ENCODE measurements around the gene RNF103. TPM values are rescaled to one million over a fixed set of nuclear protein-coding genes. Genes with fewer than 3 reads are reported as not detected.

RNF103 gene
- total RNA-seq, 2 experiments from 2014 or later = 10.3 to 10.8 TPM

DNA sequence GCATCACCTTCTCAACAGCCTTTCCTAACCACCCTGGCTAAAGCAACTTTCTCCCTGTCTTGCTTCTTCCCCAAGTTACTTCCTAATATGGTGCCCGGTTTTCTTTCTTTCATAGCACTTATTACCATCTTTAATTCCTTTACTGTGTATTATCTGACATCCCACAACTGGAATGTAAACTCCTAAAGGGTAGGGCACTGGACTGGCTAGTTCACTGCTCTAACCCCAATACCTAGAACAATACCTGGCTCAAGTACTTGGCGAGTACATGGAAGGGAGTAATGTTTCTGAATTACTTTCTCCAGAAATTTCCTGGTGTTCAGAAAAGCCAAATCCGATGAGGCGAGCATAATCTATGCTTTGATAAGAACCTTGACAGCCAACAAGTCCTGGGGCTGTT, 22.7 kb upstream of the RNF103 start:
- H3K27ac Mint-ChIP-seq = no peak overlapping the region
- no peaks in the 10 kb centered on the region for H3K4me1 Mint-ChIP-seq (ENCODE audit: low read depth)
- ChIA-PET CTCF (no interaction called here), POLR2A (no interaction called here)
- intact Hi-C loops (cut with micrococcal nuclease) = no loop called here
- no peak overlapping the region for H3K4me3 Mint-ChIP-seq
- no peak for TF ChIP-seq CTCF (IDR thresholded peaks at IDR 0.05)
- peaks cover 1% of the 10 kb centered on the region for H3K27me3 Mint-ChIP-seq
- peaks cover 9% of the 10 kb centered on the region for H3K9me3 Mint-ChIP-seq
- H3K36me3 Mint-ChIP-seq (ENCODE audit: low read depth) = peaks cover 9% of the 10 kb centered on the region
- DNase-seq (no peak), ATAC-seq (no peak)

DNA sequence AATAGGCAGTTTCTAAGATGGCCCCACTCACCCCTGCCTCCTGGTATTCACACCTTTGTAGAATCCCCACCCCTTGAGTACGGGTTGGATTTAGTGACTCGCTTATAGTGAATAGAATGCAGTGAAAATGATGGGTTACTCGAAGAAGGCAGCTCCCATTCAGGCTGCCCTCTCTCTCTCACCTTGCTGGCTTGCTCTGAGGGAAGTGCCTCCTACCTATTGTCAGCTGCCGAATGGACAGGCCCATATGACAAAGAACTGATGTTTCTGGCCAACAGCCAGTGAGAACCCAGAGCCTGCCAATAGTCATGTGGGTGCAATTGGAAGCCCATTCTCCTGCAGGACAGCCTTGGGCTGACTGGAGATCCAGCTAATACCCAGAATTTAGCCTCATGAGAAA, 22.1 kb upstream of the RNF103 start:
- H3K4me3 Mint-ChIP-seq = no peak overlapping the region
- ChIA-PET CTCF (no interaction called here), POLR2A (no interaction called here)
- no peak for TF ChIP-seq CTCF (IDR thresholded peaks at IDR 0.05)
- no peak for ATAC-seq
- DNase-seq = no peak
- H3K4me1 Mint-ChIP-seq (ENCODE audit: low read depth) = no peaks in the 10 kb centered on the region
- H3K9me3 Mint-ChIP-seq = peaks cover 11% of the 10 kb centered on the region
- peaks cover 1% of the 10 kb centered on the region for H3K27me3 Mint-ChIP-seq
- intact Hi-C loops (cut with micrococcal nuclease) = no loop called here
- no peak overlapping the region for H3K27ac Mint-ChIP-seq
- peaks cover 10% of the 10 kb centered on the region for H3K36me3 Mint-ChIP-seq (ENCODE audit: low read depth)

- Mint-ChIP-seq H3K4me3 (no peak overlapping the region), H3K9me3 (peaks cover 10% of the 10 kb centered on the region), H3K27me3 (no peaks in the 10 kb centered on the region), H3K36me3 (ENCODE audit: low read depth) (peaks cover 5% of the 10 kb centered on the region), H3K4me1 (ENCODE audit: low read depth) (no peaks in the 10 kb centered on the region), H3K27ac (no peak overlapping the region)
- ATAC-seq = no peak
- ChIA-PET CTCF (no interaction called here), POLR2A (no interaction called here)
- intact Hi-C loops (cut with micrococcal nuclease) = no loop called here
- TF ChIP-seq CTCF (IDR thresholded peaks at IDR 0.05) = no peak
- no peak for DNase-seq
These were observed 15.0 kb upstream of the RNF103 start for GRCh38 chr2:86638712-86639111.

GRCh38 chr2:86636842-86637241, 13.2 kb upstream of the RNF103 start:
- CTCF ChIA-PET = no interaction called here

DNA sequence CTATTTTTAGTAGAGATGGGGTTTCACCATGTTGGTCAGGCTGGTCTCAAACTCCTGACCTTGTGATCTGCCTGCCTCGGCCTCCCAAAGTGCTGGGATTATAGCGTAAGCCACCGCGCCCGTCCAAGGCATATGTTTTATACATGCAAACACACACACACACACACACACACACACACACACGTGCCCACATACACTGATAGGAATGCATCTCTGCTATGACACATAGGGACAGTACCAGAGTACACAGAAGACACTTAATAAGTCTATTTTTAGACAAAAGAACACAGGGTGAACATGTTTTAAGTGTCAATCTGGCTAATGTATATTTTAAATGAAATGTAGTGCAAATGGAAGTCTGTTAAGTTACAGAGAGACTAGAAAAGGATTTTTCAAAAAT, 10.7 kb upstream of the RNF103 start:
- no peak for TF ChIP-seq CTCF (IDR thresholded peaks at IDR 0.05)
- H3K27me3 Mint-ChIP-seq = no peaks in the 10 kb centered on the region
- H3K27ac Mint-ChIP-seq = no peak overlapping the region
- H3K9me3 Mint-ChIP-seq = no peaks in the 10 kb centered on the region
- DNase-seq = peak; percentile 13
- H3K4me3 Mint-ChIP-seq = no peak overlapping the region
- no peaks in the 10 kb centered on the region for H3K36me3 Mint-ChIP-seq (ENCODE audit: low read depth)
- intact Hi-C loops (cut with micrococcal nuclease) = no loop called here
- POLR2A ChIA-PET = no interaction called here
- CTCF ChIA-PET = no interaction called here
- no peak for ATAC-seq
- H3K4me1 Mint-ChIP-seq (ENCODE audit: low read depth) = no peaks in the 10 kb centered on the region

More at GRCh38 chr2:86636842-86637241, 13.2 kb upstream of the RNF103 start:
- intact Hi-C loops (cut with micrococcal nuclease) = no loop called here
- Mint-ChIP-seq H3K27me3 (no peaks in the 10 kb centered on the region), H3K36me3 (ENCODE audit: low read depth) (peaks cover 5% of the 10 kb centered on the region), H3K4me3 (no peak overlapping the region), H3K9me3 (peaks cover 8% of the 10 kb centered on the region), H3K27ac (no peak overlapping the region), H3K4me1 (ENCODE audit: low read depth) (no peaks in the 10 kb centered on the region)
- POLR2A ChIA-PET = no interaction called here
- ATAC-seq = no peak
- no peak for DNase-seq
- TF ChIP-seq CTCF (IDR thresholded peaks at IDR 0.05) = no peak

Measured in activated CD8-positive, alpha-beta T cell treated with anti-CD3 and anti-CD28 coated beads for 36 hours (primary cell).